Measurements from ENCODE around the gene RINT1.
"Not testable (repeated sequence)": the region's sequence is repeated elsewhere in the genome, so short reads cannot be mapped to it uniquely, and the experiment has no call there.

RINT1 gene

GRCh38 chr7:105532709-105533460 is 884 bp downstream of the RINT1 start:
- DNase-seq = no peak

- DNase-seq = no peak
Observed at GRCh38 chr7:105538339-105538738, 6.3 kb downstream of the RINT1 start.

- DNase-seq = no peak
Observed at GRCh38 chr7:105559926-105560325, 27.9 kb downstream of the RINT1 start.

- DNase-seq = no peak
Observed at GRCh38 chr7:105565190-105565589, 33.2 kb downstream of the RINT1 start.

- no peak for DNase-seq
Observed at GRCh38 chr7:105567024-105567423, 35.0 kb downstream of the RINT1 start.

- DNase-seq = no peak
Observed at GRCh38 chr7:105567821-105568220, 35.8 kb downstream of the RINT1 start.

- no peak for DNase-seq
Observed at GRCh38 chr7:105571891-105572290, 39.9 kb downstream of the RINT1 start.

- DNase-seq = no peak
Observed at GRCh38 chr7:105577251-105577650, 45.2 kb downstream of the RINT1 start.

GRCh38 chr7:105578496-105578895 is 46.5 kb downstream of the RINT1 start:
- no peak for DNase-seq

GRCh38 chr7:105580022-105580740 is 48.2 kb downstream of the RINT1 start:
- DNase-seq = no peak

GRCh38 chr7:105581066-105581811 is 49.2 kb downstream of the RINT1 start, which contains the start of gene EFCAB10:
Gene EFCAB10, minus strand, starts transcription at chr7:105581493. Its CDS starts 30 bp downstream, at chr7:105581463.
- DNase-seq = peak in 2 of 6 experiments; percentile 9 to 21

GRCh38 chr7:105583061-105583460 is 51.1 kb downstream of the RINT1 start:
- no peak for DNase-seq

- no peak for DNase-seq
Observed at GRCh38 chr7:105584165-105584564, 52.2 kb downstream of the RINT1 start.

GRCh38 chr7:105585850-105586500 is 54.0 kb downstream of the RINT1 start:
- DNase-seq = no peak

GRCh38 chr7:105587909-105588635 is 56.1 kb downstream of the RINT1 start:
- no peak for DNase-seq

GRCh38 chr7:105589356-105590077 is 57.5 kb downstream of the RINT1 start:
- peak in 3 of 6 experiments; percentile 23 to 53 (median 33) for DNase-seq

GRCh38 chr7:105590793-105591192 is 58.8 kb downstream of the RINT1 start:
- no peak for DNase-seq

GRCh38 chr7:105591522-105591921 is 59.5 kb downstream of the RINT1 start:
- DNase-seq = no peak

GRCh38 chr7:105594034-105594433 is 62.0 kb downstream of the RINT1 start:
- no peak for DNase-seq

- DNase-seq = no peak
Observed at GRCh38 chr7:105596866-105597265, 64.9 kb downstream of the RINT1 start.

- DNase-seq = not testable (repeated sequence)
Observed at GRCh38 chr7:105599080-105599479, 67.1 kb downstream of the RINT1 start.

- no peak for DNase-seq
Observed at GRCh38 chr7:105599551-105599950, 67.5 kb downstream of the RINT1 start.
